ENCODE data around the gene ABITRAM.
"Not testable (repeated sequence)": the region's sequence is repeated elsewhere in the genome, so short reads cannot be mapped to it uniquely, and the experiment has no call there.

ABITRAM gene

GRCh38 chr9:108967916-108968315, 33.7 kb downstream of the ABITRAM start:
- Histone ChIP-seq H3K27ac (replicated peaks) (no peak overlapping the region), H3K27me3 (ENCODE audit: insufficient read depth, poor library complexity, severe bottlenecking) (no peaks in the 10 kb centered on the region), H3K4me3 (replicated peaks; ENCODE audit: insufficient read depth, low read length) (no peak overlapping the region)
- TF ChIP-seq, protein P1, sequence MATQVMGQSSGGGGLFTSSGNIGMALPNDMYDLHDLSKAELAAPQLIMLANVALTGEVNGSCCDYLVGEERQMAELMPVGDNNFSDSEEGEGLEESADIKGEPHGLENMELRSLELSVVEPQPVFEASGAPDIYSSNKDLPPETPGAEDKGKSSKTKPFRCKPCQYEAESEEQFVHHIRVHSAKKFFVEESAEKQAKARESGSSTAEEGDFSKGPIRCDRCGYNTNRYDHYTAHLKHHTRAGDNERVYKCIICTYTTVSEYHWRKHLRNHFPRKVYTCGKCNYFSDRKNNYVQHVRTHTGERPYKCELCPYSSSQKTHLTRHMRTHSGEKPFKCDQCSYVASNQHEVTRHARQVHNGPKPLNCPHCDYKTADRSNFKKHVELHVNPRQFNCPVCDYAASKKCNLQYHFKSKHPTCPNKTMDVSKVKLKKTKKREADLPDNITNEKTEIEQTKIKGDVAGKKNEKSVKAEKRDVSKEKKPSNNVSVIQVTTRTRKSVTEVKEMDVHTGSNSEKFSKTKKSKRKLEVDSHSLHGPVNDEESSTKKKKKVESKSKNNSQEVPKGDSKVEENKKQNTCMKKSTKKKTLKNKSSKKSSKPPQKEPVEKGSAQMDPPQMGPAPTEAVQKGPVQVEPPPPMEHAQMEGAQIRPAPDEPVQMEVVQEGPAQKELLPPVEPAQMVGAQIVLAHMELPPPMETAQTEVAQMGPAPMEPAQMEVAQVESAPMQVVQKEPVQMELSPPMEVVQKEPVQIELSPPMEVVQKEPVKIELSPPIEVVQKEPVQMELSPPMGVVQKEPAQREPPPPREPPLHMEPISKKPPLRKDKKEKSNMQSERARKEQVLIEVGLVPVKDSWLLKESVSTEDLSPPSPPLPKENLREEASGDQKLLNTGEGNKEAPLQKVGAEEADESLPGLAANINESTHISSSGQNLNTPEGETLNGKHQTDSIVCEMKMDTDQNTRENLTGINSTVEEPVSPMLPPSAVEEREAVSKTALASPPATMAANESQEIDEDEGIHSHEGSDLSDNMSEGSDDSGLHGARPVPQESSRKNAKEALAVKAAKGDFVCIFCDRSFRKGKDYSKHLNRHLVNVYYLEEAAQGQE (IDR thresholded peaks at IDR 0.05; ENCODE audit: insufficient replicate concordance, low read depth), result no peak
- TF ChIP-seq SPI1 (IDR thresholded peaks at IDR 0.05; ENCODE audit: borderline replicate concordance, low read depth), result no peak
- TF ChIP-seq POLR2AphosphoS5 (IDR thresholded peaks at IDR 0.05; ENCODE audit: low read depth), result no peak
- TF ChIP-seq CTCF (IDR thresholded peaks at IDR 0.05; ENCODE audit: insufficient read depth, low read length), result no peak
- TF ChIP-seq GABPA (IDR thresholded peaks at IDR 0.05; ENCODE audit: low read depth), result no peak
- no peak for DNase-seq (ENCODE audit: low read depth in 1 of 2, low spot score in 1 of 2)

DNA sequence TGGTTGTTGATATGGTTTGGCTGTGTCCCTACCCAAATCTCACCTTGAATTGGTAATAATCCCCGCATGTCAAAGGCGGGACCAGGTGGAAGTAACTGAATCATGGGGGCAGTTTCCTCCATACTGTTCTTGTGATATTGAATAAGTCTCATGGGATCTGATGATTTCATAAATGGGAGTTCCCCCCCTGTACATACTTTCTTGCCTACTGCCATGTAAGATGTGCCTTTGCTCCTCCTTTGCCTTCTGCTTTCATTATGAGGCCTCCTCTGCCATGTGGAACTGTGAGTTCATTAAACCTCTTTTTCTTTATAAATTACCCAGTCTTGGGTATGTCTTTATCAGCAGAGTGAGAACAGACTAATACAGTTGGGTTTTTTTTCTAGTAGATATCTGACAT, 37.2 kb downstream of the ABITRAM start:
- DNase-seq (ENCODE audit: low read depth in 1 of 2, low spot score in 1 of 2); H3K27ac ChIP-seq (replicated peaks); H3K4me3 ChIP-seq (replicated peaks; ENCODE audit: insufficient read depth, low read length); H3K27me3 ChIP-seq (ENCODE audit: insufficient read depth, poor library complexity, severe bottlenecking): not testable (repeated sequence)

- Histone ChIP-seq H3K27ac (replicated peaks) (no peak overlapping the region), H3K27me3 (ENCODE audit: insufficient read depth, poor library complexity, severe bottlenecking) (no peaks in the 10 kb centered on the region), H3K4me3 (replicated peaks; ENCODE audit: insufficient read depth, low read length) (no peak overlapping the region)
- TF ChIP-seq, protein P1 (IDR thresholded peaks at IDR 0.05; ENCODE audit: insufficient replicate concordance, low read depth), result no peak
- TF ChIP-seq SPI1 (IDR thresholded peaks at IDR 0.05; ENCODE audit: borderline replicate concordance, low read depth) (no peak), POLR2AphosphoS5 (IDR thresholded peaks at IDR 0.05; ENCODE audit: low read depth) (no peak), GABPA (IDR thresholded peaks at IDR 0.05; ENCODE audit: low read depth) (no peak)
- DNase-seq (ENCODE audit: low read depth in 1 of 2, low spot score in 1 of 2), result no peak
Observed at GRCh38 chr9:108972186-108972585, 38.0 kb downstream of the ABITRAM start.

- no peaks in the 10 kb centered on the region for H3K27me3 ChIP-seq (ENCODE audit: insufficient read depth, poor library complexity, severe bottlenecking)
- H3K27ac ChIP-seq (replicated peaks), result no peak overlapping the region
- no peak for DNase-seq (ENCODE audit: low read depth in 1 of 2, low spot score in 1 of 2)
- no peak for TF ChIP-seq POLR2AphosphoS5 (IDR thresholded peaks at IDR 0.05; ENCODE audit: low read depth)
- H3K4me3 ChIP-seq (replicated peaks; ENCODE audit: insufficient read depth, low read length), result no peak overlapping the region
Observed at GRCh38 chr9:108972626-108973209, 38.5 kb downstream of the ABITRAM start.

DNA sequence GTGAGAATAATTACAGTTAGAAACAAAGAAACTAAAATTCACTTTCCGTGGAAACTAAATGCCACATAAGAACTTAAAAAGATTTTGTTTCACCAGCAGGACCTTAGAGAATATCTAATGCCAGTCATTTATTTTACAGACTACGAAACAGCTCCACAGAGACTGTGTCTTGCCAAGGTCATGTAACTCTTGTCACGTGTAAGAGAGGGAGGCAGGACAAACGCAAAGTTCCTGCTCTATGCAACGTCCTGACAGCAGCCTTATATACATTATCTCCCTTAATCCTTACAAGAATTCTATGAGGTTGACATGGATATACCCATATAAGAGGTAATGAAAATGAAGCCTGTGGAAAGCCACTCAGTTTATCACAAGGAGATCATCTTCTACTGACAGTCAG, 39.7 kb downstream of the ABITRAM start:
- Histone ChIP-seq H3K4me3 (replicated peaks; ENCODE audit: insufficient read depth, low read length) (no peak overlapping the region), H3K27me3 (ENCODE audit: insufficient read depth, poor library complexity, severe bottlenecking) (no peaks in the 10 kb centered on the region), H3K27ac (replicated peaks) (no peak overlapping the region)
- DNase-seq (ENCODE audit: low read depth in 1 of 2, low spot score in 1 of 2), result no peak
- TF ChIP-seq GABPA (IDR thresholded peaks at IDR 0.05; ENCODE audit: low read depth), result no peak
- no peak for TF ChIP-seq CTCF (IDR thresholded peaks at IDR 0.05; ENCODE audit: insufficient read depth, low read length)
- TF ChIP-seq, protein P1 (IDR thresholded peaks at IDR 0.05; ENCODE audit: insufficient replicate concordance, low read depth), result no peak
- no peak for TF ChIP-seq POLR2AphosphoS5 (IDR thresholded peaks at IDR 0.05; ENCODE audit: low read depth)
- no peak for TF ChIP-seq SPI1 (IDR thresholded peaks at IDR 0.05; ENCODE audit: borderline replicate concordance, low read depth)

All from HL-60 (cell line).